ENCODE results near the gene FANCC. TPM values are rescaled to one million over a fixed set of nuclear protein-coding genes. Genes with fewer than 3 reads are reported as not detected.

Gene FANCC
- total and polyA plus RNA-seq, 2 experiments from 2014 or later: 11.9 to 14.0 TPM

GRCh38 chr9:95147452-95148207 is 169.9 kb downstream of the FANCC start:
- DNase-seq (ENCODE audit: low read depth in 1 of 2, low spot score in 1 of 2): peak in 1 of 2 donors; percentile 38

GRCh38 chr9:95143591-95144561 is 173.6 kb downstream of the FANCC start:
- no peaks in the 10 kb centered on the region for H3K27me3 ChIP-seq
- no peak overlapping the region for H3K4me3 ChIP-seq
- H3K27ac ChIP-seq: no peak overlapping the region
- peaks cover 4% of the 10 kb centered on the region for H3K4me1 ChIP-seq (ENCODE audit: low read depth)
- peak in 1 of 2 donors; percentile 92 for DNase-seq (ENCODE audit: low read depth in 1 of 2, low spot score in 1 of 2)
- H3K36me3 ChIP-seq: no peaks in the 10 kb centered on the region
- TF ChIP-seq CTCF (IDR thresholded peaks at IDR 0.05; ENCODE audit: low read depth, low read length): no peak
- H3K9me3 ChIP-seq (ENCODE audit: low read depth): no peaks in the 10 kb centered on the region

More at GRCh38 chr9:95147452-95148207, 169.9 kb downstream of the FANCC start:
- TF ChIP-seq CTCF (IDR thresholded peaks at IDR 0.05; ENCODE audit: low read depth, low read length): no peak
- Histone ChIP-seq H3K27ac (no peak overlapping the region), H3K4me1 (ENCODE audit: low read depth) (peaks cover 4% of the 10 kb centered on the region), H3K36me3 (no peaks in the 10 kb centered on the region), H3K4me3 (no peak overlapping the region), H3K9me3 (ENCODE audit: low read depth) (no peaks in the 10 kb centered on the region), H3K27me3 (no peaks in the 10 kb centered on the region)

- Histone ChIP-seq H3K27ac (peak overlapping the region; percentile 52), H3K4me3 (no peak overlapping the region), H3K9me3 (ENCODE audit: low read depth) (no peaks in the 10 kb centered on the region), H3K4me1 (ENCODE audit: low read depth) (peaks cover 4% of the 10 kb centered on the region), H3K36me3 (no peaks in the 10 kb centered on the region), H3K27me3 (no peaks in the 10 kb centered on the region)
- DNase-seq (ENCODE audit: low read depth in 1 of 2, low spot score in 1 of 2): no peak
- TF ChIP-seq CTCF (IDR thresholded peaks at IDR 0.05; ENCODE audit: low read depth, low read length): no peak
Measured at GRCh38 chr9:95142728-95143127, 174.8 kb downstream of the FANCC start.

- TF ChIP-seq CTCF (IDR thresholded peaks at IDR 0.05; ENCODE audit: low read depth, low read length): no peak
- Histone ChIP-seq H3K27ac (peak overlapping the region; percentile 52), H3K4me3 (no peak overlapping the region), H3K27me3 (no peaks in the 10 kb centered on the region), H3K9me3 (ENCODE audit: low read depth) (no peaks in the 10 kb centered on the region), H3K4me1 (ENCODE audit: low read depth) (peaks cover 4% of the 10 kb centered on the region), H3K36me3 (no peaks in the 10 kb centered on the region)
- no peak for DNase-seq (ENCODE audit: low read depth in 1 of 2, low spot score in 1 of 2)
Measured at GRCh38 chr9:95142315-95142714, 175.2 kb downstream of the FANCC start.

- Histone ChIP-seq H3K9me3 (ENCODE audit: low read depth) (no peaks in the 10 kb centered on the region), H3K27ac (no peak overlapping the region), H3K4me3 (no peak overlapping the region), H3K36me3 (no peaks in the 10 kb centered on the region), H3K4me1 (ENCODE audit: low read depth) (peaks cover 4% of the 10 kb centered on the region), H3K27me3 (no peaks in the 10 kb centered on the region)
- DNase-seq (ENCODE audit: low read depth in 1 of 2, low spot score in 1 of 2): no peak
- no peak for TF ChIP-seq CTCF (IDR thresholded peaks at IDR 0.05; ENCODE audit: low read depth, low read length)
Measured at GRCh38 chr9:95140821-95141220, 176.7 kb downstream of the FANCC start.
